ENCODE results near the gene OST4.

The OST4 gene

DNA sequence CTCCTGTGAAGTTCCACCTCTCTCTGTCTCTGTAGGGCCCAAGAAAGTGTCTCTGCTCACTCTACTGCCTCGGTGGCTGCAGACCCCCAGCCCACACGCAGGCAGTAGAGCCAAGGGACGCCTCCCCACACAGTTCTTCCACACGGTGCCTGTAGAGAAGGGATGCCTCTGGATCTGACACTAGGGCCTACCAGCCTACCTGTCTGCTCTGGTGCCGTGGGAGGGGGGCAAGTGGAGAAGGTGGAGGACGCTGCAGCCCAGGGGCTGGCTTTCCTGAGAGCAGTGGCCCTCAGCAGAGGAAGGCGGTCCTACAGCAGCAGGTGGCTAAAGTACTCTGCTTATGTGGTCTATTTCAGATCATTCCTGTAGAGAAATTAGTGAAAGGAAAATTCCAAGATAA is 47.7 kb downstream of the OST4 start:
- no peaks in the 10 kb centered on the region for H3K27me3 ChIP-seq (ENCODE audit: insufficient read depth, poor library complexity, severe bottlenecking)
- H3K27ac ChIP-seq (replicated peaks) = no peak overlapping the region
- TF ChIP-seq POLR2AphosphoS5 (IDR thresholded peaks at IDR 0.05; ENCODE audit: low read depth) (no peak), CTCF (IDR thresholded peaks at IDR 0.05; ENCODE audit: insufficient read depth, low read length) (no peak), GABPA (IDR thresholded peaks at IDR 0.05; ENCODE audit: low read depth) (no peak), REST (IDR thresholded peaks at IDR 0.05; ENCODE audit: insufficient replicate concordance, low read depth) (no peak), SPI1 (IDR thresholded peaks at IDR 0.05; ENCODE audit: borderline replicate concordance, low read depth) (no peak)
- no peak for DNase-seq (ENCODE audit: low read depth in 1 of 2, low spot score in 1 of 2)
- no peak overlapping the region for H3K4me3 ChIP-seq (replicated peaks; ENCODE audit: insufficient read depth, low read length)

- Histone ChIP-seq H3K4me3 (replicated peaks; ENCODE audit: insufficient read depth, low read length) (no peak overlapping the region), H3K27ac (replicated peaks) (no peak overlapping the region), H3K27me3 (ENCODE audit: insufficient read depth, poor library complexity, severe bottlenecking) (no peaks in the 10 kb centered on the region)
- no peak for DNase-seq (ENCODE audit: low read depth in 1 of 2, low spot score in 1 of 2)
- TF ChIP-seq SPI1 (IDR thresholded peaks at IDR 0.05; ENCODE audit: borderline replicate concordance, low read depth) (no peak), REST (IDR thresholded peaks at IDR 0.05; ENCODE audit: insufficient replicate concordance, low read depth) (no peak), POLR2AphosphoS5 (IDR thresholded peaks at IDR 0.05; ENCODE audit: low read depth) (no peak), GABPA (IDR thresholded peaks at IDR 0.05; ENCODE audit: low read depth) (no peak), CTCF (IDR thresholded peaks at IDR 0.05; ENCODE audit: insufficient read depth, low read length) (no peak)
These were observed 50.0 kb downstream of the OST4 start for GRCh38 chr2:27021253-27022049.

Data from HL-60 (cell line).